ENCODE measurements around the gene VPS26C.
A peak's percentile ranks its signal among the peaks of the same experiment; 100 is the strongest.

The VPS26C gene

DNA sequence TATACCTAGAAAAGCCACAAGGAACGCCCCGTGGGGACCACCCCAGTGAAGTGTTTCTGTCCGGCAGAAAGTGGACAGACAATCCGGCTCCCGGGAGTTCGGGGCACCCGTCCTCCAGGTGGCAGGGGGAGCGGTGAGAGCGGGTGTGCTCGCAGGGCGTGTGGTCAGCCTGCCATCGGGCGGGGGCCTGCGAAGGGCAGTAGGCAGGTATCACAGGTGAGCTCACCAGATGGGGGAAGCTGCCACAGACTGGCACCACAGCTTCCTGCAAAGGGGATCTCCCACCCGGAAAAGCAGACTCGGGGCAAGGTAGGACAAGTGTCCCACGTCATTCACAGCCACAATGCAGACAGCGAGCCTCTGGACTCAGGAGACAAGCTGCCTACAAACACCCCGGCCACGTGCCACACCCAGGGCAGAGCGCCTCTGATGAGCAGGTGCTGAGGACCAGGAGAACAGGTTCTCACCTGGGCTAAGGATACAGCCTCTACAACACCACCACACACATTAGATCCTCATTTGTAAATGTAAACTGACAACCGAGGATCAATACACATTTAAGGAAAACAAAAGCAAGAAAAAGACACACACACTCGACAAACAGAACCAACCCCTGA, 36.4 kb downstream of the VPS26C start:
- peak; percentile 31 for DNase-seq (ENCODE audit: low read depth)
- no peak for TF ChIP-seq CTCF (IDR thresholded peaks at IDR 0.05; ENCODE audit: insufficient read depth, low read depth, low read length, missing control alignments)
- H3K4me3 ChIP-seq (ENCODE audit: low read length), result no peak overlapping the region

GRCh38 chr21:37228003-37228400, 39.1 kb downstream of the VPS26C start:
- no peak for DNase-seq (ENCODE audit: low read depth)
- no peak for TF ChIP-seq CTCF (IDR thresholded peaks at IDR 0.05; ENCODE audit: insufficient read depth, low read depth, low read length, missing control alignments)
- H3K4me3 ChIP-seq (ENCODE audit: low read length), result no peak overlapping the region

- TF ChIP-seq CTCF (IDR thresholded peaks at IDR 0.05; ENCODE audit: insufficient read depth, low read depth, low read length, missing control alignments), result no peak
- no peak for DNase-seq (ENCODE audit: low read depth)
- H3K4me3 ChIP-seq (ENCODE audit: low read length), result no peak overlapping the region
Observed at GRCh38 chr21:37227071-37228002, 39.8 kb downstream of the VPS26C start.

- no peak for TF ChIP-seq CTCF (IDR thresholded peaks at IDR 0.05; ENCODE audit: insufficient read depth, low read depth, low read length, missing control alignments)
- DNase-seq (ENCODE audit: low read depth), result no peak
- H3K4me3 ChIP-seq (ENCODE audit: low read length), result no peak overlapping the region
Observed at GRCh38 chr21:37226041-37226920, 40.9 kb downstream of the VPS26C start.

- TF ChIP-seq CTCF (IDR thresholded peaks at IDR 0.05; ENCODE audit: insufficient read depth, low read depth, low read length, missing control alignments), result no peak
- DNase-seq (ENCODE audit: low read depth), result no peak
- no peak overlapping the region for H3K4me3 ChIP-seq (ENCODE audit: low read length)
Observed at GRCh38 chr21:37224861-37225839, 42.0 kb downstream of the VPS26C start.

All from epithelial cell of esophagus (primary cell).